Measurements from ENCODE around the gene VCL.

VCL gene

DNA sequence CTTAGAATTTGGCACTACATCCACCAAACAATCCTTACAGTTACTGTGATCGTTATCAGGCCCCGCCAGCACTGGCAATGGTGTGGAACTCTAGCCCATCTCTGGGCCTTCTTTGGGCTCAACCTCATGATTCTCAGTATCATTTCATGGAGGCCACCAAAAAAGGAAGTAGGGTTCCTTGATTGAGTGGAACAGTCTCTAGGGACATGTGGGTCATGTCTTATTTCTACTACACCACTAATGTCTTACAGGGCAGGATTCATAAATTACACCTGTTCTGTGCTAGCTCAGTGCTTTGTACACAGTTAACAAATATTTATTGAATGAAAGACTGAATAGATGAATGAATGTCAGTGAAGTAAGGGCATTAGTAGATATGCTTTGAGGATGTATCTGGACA, 98.9 kb downstream of the VCL start:
- intact Hi-C loops (cut with DNase I): no loop called here
- DNase-seq: no peak

DNA sequence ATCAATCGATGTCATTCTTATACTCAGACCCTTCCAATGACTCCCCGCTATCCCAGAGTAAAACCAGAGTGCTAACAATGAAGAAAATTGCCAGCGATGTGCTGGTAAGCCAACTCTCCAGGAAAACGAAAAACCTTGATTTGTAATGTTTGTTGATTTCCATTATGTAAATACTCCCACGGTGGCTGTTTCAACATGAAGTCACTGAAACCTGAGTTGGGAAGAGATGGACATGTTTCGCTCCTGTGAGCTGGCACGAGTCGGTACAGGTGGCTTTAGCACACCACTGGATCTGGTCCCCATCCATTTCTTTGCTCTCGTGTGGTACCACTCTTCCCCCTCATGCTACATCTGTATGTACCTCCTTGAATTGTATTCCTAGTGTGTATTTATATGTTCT, 99.9 kb downstream of the VCL start:
- intact Hi-C loops (cut with DNase I): no loop called here

DNA sequence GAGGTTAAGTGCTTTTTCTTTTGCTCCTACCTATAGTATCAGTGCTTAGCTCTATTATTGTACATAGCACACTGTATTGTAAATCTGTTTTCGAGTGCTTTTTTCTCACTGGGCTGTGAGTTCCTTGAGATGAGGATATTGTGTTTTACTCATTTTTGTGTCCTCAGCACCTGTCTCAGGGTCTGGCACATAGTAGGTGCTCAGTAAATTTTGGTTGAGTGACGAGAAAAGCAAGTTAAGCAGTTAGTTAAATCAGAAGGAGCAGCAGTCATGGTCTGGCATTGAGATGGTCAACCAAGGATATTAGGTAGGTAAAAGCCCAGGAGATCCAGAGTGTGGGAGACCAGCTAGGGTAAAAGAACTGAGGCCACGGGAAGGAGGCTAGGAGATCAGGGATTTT, 101.5 kb downstream of the VCL start:
- no peak for DNase-seq
- intact Hi-C loops (cut with DNase I): no loop called here

More for the DNA sequence above, 99.9 kb downstream of the VCL start:
- no peak for DNase-seq

DNA sequence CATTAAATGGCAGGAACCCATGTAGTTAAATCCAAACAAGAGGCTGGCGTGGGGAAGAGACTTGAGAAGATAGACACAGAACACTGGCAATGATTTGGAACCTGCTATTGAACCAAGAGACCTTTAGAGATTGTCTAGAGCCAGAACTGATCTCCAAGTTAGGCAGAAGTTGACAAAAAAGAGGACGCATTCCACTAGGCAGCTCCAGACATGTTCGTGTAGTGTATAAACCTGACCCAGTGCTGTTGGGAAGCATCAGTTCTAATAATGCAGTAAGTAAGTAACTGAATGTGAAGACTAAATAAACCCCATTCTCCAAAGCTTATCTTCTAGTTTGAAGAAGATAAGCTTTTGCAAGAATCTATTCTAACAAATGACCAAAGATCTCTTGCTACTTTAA, 101.9 kb downstream of the VCL start:
- no peak for DNase-seq
- intact Hi-C loops (cut with DNase I): no loop called here

DNA sequence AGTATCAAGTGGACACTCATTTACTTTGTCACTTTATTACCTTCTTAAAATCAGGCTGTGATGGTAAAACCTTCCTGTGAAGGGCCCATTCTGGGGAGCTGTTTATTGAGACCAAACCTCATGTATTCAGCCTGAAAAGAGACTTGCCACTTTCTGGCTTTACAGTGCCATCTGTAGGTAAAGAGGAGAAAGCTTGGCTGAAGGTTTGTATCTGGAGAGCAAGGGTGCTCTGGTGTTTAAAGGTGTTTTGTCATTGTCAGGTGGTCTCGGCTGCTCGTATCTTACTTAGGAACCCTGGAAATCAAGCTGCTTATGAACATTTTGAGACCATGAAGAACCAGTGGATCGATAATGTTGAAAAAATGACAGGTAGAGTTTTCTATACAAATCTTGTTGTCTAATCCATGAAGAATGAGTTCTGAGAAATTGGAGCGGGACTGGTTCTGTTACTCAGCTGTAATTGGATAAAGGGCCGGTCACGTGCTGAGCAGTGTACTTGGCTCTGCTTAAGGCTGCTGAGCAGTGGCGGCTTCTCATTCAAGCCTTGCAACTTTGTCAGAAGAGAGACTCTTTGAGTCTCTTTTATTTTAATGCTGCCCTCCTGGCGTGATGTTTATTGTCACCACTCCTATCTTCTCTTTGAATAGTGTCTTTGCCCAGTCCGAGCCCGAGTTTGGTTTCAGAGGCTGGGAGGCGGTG, 105.8 kb downstream of the VCL start:
- intact Hi-C loops (cut with DNase I): no loop called here
- peak in 3 of 10 donors; percentile 22 to 75 (median 71) for DNase-seq

DNA sequence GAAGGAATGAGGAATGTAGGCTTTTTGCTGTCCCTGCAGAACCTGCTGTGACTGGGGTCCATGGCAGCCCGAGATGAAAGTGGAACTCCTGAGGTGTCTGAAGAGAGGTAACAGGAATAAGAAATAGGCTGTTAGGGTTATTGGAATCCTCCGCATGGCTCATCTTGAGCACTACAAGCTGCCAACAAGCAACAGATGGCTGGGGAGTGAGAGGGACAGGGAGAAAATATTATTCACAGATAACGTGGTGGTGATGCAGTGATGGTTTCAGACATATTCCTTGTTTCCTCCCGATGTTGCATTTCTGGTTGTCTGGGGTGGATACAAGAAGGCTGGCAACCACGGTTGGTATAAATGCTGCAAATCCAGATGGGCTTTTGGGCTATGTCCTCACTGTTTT, 106.6 kb downstream of the VCL start:
- no peak for DNase-seq
- intact Hi-C loops (cut with DNase I): no loop called here

DNA sequence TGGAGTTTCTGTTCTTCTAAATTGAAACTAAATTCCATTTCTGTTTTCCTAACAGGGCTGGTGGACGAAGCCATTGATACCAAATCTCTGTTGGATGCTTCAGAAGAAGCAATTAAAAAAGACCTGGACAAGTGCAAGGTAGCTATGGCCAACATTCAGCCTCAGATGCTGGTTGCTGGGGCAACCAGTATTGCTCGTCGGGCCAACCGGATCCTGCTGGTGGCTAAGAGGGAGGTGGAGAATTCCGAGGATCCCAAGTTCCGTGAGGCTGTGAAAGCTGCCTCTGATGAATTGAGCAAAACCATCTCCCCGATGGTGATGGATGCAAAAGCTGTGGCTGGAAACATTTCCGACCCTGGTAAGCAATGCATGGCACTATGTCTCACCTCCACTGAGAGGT, 107.1 kb downstream of the VCL start:
- peak in 6 of 10 donors; percentile 36 to 89 (median 44) for DNase-seq
- intact Hi-C loops (cut with DNase I): no loop called here

DNA sequence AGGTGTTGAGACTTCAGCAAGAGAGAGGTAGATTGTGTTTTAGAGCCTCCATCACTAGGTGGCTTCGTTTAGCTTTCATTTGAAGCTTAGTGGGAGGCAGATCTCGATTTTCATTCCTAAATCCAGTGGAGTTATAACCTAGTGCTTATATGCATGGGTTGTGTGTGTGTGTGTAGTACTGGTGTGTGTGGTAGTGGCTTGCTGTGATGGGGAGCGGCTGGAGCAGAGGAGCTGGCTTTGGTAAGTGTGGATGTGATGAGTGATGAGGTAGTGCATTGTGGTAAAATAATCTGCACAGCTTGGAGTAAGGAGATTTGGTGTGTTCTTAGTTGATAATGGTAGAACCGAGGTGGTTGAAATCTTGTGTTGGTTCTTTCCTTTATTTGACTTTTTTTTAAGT, 109.5 kb downstream of the VCL start:
- peak in 2 of 10 donors; percentile 57 to 59 for DNase-seq
- intact Hi-C loops (cut with DNase I): no loop called here

DNA sequence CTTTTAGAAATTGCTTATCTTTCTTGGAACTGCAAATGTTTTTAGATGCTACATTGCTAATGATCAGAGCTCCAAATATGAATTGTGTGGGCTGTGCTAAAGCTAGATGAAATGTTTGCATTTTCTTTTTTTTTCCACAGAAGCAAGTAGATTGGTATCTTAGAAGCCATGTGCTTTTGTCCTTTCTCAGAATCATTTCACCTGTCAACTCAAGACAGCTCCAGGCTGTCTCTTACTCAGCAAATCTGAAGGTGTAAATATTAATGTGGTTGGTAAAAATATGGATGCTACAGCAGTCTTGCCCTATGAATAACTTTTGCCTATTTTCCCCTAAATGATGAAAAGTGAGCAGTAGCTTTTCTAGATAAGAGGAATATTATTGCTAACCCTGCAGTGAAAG, 111.5 kb downstream of the VCL start:
- DNase-seq: no peak
- intact Hi-C loops (cut with DNase I): no loop called here

DNA sequence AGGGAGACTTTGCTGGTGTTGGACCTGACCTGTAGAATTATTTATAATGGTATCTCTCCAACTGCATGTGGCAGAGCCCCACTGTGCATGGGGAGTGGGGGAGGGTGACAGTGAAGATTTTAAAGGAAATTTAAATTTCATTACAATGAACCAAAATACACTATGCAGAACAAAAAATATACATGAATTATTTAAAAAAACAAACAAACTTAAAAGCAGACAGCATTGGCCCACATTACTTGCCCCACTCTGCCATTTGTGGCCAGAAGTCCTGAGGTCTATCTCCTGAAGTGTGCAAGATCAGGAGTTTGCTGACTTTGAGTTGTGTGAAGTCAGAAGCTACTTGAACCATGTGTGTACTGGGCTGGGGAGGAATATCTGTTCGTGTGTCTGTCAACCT, 112.2 kb downstream of the VCL start:
- no peak for DNase-seq
- intact Hi-C loops (cut with DNase I): no loop called here

DNA sequence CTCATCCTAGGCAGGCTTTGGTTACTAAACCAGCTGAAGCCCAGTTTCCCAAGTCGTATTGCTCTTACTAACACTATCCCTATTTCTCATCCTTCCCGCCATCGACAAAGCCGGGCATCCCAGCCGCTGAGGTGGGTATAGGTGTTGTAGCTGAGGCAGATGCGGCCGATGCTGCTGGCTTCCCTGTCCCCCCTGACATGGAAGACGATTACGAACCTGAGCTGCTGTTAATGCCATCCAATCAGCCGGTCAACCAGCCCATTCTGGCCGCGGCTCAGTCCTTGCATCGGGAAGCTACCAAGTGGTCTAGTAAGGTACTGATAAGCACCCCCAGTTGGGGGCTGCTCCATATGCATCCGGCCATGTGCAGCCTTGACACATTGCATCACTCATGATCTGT, 113.9 kb downstream of the VCL start:
- DNase-seq: peak in 1 of 10 donors; percentile 51
- intact Hi-C loops (cut with DNase I): no loop called here

DNA sequence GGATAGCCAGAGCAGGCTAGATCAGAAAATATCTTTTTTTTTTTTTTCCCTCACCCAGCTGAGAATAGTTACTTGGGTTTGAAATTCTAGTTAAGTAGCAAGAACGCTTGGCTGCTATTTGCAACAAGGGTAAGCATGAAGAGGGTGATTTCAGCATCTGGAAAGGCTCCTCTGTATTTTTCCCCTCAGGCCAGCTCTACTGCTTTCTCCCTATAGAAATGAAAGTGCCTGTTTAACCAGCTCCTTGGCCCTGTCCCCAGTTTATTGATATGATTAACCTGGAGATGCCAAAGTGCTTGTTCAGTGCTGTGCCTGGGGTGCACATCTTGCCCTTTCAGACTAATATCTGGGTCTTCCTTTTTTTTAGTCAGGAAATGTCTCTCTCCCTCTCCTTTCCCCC, 115.6 kb downstream of the VCL start:
- no peak for DNase-seq
- intact Hi-C loops (cut with DNase I): no loop called here

DNA sequence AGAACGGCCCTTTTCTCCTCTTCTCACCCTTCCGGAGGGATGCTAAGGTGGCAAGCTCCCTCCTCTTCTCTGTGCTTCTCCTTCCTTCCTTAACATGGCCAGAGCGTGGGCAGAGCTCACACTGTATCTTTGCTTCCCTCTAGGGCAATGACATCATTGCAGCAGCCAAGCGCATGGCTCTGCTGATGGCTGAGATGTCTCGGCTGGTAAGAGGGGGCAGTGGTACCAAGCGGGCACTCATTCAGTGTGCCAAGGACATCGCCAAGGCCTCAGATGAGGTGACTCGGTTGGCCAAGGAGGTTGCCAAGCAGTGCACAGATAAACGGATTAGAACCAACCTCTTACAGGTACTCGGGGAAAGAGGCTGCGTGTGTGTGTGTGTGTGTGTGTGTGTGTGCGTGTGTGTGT, 116.1 kb downstream of the VCL start:
- intact Hi-C loops (cut with DNase I): no loop called here
- peak in 8 of 10 donors; percentile 34 to 89 (median 56) for DNase-seq

DNA sequence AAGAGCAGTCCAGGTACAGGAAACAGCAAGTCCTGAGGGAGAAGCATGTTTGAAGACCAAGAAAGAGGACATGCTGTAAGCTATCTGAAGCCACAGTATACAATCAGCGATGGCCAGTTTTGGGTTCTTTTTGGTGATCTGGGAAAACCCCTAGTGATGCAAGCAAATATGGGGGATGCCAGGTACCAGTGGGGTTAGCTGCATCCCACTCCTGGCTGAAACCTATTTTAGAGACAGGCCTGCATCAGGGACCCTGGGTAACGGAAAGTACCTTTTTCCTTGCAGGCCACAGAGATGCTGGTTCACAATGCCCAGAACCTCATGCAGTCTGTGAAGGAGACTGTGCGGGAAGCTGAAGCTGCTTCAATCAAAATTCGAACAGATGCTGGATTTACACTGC, 119.8 kb downstream of the VCL start:
- intact Hi-C loops (cut with DNase I): no loop called here
- DNase-seq: peak in 1 of 10 donors; percentile 56

DNA sequence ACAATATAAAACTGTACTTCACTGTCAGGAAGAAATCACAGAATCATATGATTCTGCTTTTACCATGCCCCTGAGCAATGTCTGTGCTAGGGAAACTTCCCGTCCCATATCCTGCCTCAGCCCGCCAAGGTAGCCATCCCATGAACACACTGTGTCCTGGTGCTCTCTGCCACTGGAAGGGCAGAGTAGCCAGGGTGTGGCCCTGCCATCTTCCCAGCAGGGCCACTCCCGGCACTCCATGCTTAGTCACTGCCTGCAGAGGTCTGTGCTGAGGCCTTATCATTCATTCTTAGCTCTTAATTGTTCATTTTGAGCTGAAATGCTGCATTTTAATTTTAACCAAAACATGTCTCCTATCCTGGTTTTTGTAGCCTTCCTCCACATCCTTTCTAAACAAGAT, 120.9 kb downstream of the VCL start:
- intact Hi-C loops (cut with DNase I): no loop called here
- no peak for DNase-seq

DNA sequence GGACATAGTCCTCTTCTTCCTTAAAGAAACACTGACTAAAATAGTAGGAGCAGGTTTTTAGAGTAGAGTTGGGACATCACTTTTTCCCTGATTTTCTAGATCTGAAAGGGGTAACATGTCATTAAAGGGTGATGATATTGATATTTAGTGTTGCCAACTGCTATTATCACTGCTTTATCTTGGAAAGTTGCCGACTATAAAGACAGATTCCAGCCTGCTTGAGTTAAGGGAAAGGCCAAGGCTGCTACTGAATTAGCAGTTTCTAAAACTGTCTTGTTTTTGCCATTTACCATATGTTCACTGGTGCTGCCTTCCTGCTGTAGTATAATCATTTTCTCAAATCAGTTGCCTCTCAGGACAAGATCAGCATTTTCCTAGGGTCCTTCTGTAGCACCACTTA, 123.0 kb downstream of the VCL start:
- intact Hi-C loops (cut with DNase I): no loop called here
- no peak for DNase-seq

DNA sequence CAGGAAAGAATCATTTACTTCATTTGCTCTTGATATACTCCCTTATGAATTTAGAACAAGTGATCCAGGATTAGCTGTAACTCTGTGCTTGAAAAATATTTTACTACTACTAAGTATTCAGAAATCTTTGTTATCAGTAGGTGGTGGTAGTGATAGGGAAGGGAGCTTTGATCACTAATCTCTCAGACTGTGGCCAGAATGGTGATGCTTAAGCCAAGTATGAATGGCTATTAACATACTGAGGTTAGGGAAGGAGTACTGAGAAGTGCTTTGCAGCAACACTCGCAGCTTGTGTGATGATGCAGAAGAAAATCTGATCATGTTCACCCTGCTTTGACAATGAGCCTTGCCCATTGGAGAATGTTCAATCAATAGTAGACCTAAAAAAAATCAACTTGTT, 123.5 kb downstream of the VCL start:
- intact Hi-C loops (cut with DNase I): no loop called here
- DNase-seq: no peak

DNA sequence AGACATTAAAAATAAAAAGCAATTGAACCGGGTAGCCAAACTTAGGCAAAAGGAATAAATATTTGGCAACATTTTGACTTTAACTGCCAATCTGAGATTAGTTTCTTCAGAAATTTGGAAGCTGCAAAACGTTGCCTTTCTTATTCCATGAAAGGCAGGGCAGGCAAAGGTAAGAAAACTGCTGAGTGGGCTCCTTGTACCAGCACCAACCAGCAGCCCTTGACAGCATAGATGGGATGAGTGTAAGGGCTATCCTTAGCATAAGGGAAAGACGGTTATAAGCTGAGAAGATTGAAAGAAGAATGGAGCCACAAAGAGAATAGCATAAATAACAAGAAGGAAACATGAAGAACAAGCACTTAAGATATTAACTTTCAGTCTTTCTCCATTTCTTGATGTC, 124.1 kb downstream of the VCL start:
- intact Hi-C loops (cut with DNase I): no loop called here
- no peak for DNase-seq

DNA sequence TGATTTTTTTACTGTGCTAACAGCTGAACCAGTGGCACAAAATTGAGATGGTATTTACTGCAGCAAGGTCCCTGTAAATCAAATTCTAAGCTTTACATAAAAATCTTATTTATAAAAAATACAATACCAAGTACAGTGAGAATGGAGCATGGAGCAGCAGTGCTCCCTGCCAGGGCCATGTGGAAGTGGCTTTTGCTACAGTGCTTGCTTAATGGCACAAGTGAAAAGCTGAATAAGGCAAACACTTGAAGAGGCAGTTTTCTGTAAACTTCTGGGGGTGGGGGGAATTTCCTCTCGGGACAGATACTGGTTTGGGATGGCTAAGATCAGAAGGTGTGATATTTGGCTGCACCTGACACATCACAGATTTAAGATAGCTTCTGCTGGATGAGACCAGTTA, 125.2 kb downstream of the VCL start:
- DNase-seq: no peak
- intact Hi-C loops (cut with DNase I): no loop called here

DNA sequence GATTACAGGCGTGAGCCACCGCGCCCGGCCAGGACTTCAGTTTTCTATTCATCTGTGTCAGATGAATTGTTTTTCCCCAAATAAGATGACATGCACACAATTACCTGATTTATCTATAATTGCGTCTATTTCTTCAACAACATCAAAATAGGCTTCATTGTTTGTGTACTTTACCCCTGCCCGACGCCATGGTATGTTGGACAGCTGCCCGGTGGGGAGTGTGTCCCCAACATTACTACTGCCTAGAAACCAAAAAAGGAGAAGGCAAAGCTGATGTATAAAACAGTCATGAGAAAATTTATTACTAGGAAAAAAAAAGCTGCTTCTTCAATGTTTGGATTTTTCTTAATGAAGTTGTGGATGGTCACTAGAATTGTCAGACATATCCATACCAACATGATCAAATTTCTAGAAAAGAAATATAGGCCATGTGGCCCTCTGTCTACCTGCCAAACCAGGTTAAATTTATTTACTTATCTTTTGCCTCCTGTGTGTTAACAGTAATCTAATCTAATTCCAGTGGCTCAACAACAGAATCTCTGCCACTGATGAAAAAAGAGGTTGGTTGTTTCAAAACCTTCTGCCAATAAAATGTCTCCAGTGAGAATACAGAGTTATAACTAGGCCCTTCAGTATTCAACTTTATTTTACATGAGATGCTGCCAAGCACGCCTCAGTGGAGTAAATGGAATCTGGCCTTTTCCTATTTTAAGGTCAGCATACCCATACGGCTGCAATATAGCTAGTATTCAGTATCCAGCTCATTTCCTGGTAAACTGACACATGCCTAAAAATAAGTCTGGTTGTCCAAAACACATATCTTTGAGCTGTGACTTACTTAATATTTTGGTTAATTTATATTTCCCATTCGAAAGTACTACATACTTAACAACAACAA, 136.3 kb downstream of the VCL start:
- intact Hi-C loops (cut with DNase I): no loop called here
- no peak for DNase-seq

DNA sequence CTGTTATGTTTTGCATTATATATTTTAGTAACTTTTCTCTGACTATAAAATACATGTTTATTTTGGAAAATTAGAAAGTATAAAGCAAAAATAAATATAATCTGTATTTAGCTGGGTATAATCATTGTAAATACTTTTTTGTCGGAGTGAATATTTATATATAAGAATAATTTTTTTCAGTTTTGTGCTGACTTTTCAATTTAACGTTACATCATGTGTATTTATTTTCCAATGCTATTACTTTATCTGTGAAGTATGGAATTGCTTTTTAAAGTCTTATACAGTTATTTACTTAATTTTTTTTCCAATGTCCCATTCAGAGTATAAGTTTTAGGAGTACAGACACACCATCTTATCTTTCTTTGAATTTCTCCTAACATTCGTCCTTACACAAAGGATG, 137.5 kb downstream of the VCL start:
- intact Hi-C loops (cut with DNase I): no loop called here
- DNase-seq: no peak

DNA sequence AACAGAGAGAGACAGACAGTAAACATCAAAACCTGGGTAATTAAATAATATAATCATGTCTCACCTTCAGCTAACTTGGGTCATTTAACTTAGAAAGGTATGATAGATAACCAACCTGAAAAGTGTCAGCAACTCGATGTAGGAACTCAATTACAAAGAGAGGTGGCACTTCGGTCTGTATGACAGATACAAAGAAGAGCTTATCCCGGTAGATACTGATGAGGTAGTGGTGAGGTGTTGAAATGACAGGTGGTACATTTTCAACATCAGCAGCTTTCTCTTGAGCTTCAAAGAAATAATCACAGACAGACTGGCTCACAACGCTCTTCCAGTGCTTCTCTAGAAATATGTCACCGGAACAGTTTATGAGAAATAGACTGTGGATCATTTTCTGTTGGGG, 140.1 kb downstream of the VCL start:
- no peak for DNase-seq
- intact Hi-C loops (cut with DNase I): no loop called here
